ENCODE data around the gene PRXL2B. TPM values are rescaled to one million over a fixed set of nuclear protein-coding genes. Genes with fewer than 3 reads are reported as not detected.
"Not testable (repeated sequence)": the region's sequence is repeated elsewhere in the genome, so short reads cannot be mapped to it uniquely, and the experiment has no call there.

The PRXL2B gene
- total and polyA plus RNA-seq, 7 experiments from 2014 or later: 12.3 to 37.0 (median 26.5) TPM

- no peaks in the 10 kb centered on the region for H3K27me3 Mint-ChIP-seq
- POLR2A ChIA-PET: interaction anchor here (0.5 to 11.7 kb wide), 23 partner anchors 8 to 353 kb away, joined by 3 to 294 read pairs (median 5); partner anchors contain the start of genes FAAP20, HES5, MORN1 and PANK4
- H3K9me3 ChIP-seq (ENCODE audit: control insufficient read depth in 2 of 3, low read length in 3 of 3): no peaks in the 10 kb centered on the region
- peaks cover 18 to 33% of the 10 kb centered on the region in 2 donors for H3K4me1 ChIP-seq (ENCODE audit: control insufficient read depth in 2 of 2, insufficient read depth in 2 of 2, low read length in 2 of 2)
- ATAC-seq: peak; percentile 34
- peak overlapping the region; percentile 88 for H3K4me3 ChIP-seq (ENCODE audit: low read length)
- peak overlapping the region; percentile 85 to 99 (median 97) for H3K27ac Mint-ChIP-seq
- peaks cover 0 to 34% (median 18%) of the 10 kb centered on the region in 7 donors for H3K4me1 Mint-ChIP-seq
- no peaks in the 10 kb centered on the region for H3K27me3 ChIP-seq (ENCODE audit: control insufficient read depth in 2 of 2, insufficient read depth in 2 of 2, low read length in 2 of 2)
- CTCF ChIA-PET: interaction anchor here (0.6 to 3.6 kb wide), 10 partner anchors 8 to 353 kb away, joined by 3 to 32 read pairs (median 10); partner anchors contain the start of genes FAAP20, PANK4, PEX10 and PRXL2B
- no peaks in the 10 kb centered on the region for H3K36me3 ChIP-seq (ENCODE audit: control insufficient read depth in 2 of 3, insufficient read depth in 3 of 3, low read length in 3 of 3)
- H3K36me3 Mint-ChIP-seq: peaks cover 0 to 2% (median 0%) of the 10 kb centered on the region in 5 donors
- intact Hi-C loops (cut with micrococcal nuclease): loop anchor here (1.0 to 5.0 kb wide), 9 partner anchors 8 to 353 kb away; partner anchors contain the start of genes TNFRSF14 (in 2 of the 2) and PANK4 (in 1 of the 2)
- H3K9me3 Mint-ChIP-seq: no peaks in the 10 kb centered on the region
- H3K4me3 Mint-ChIP-seq: peak overlapping the region; percentile 87 to 97 (median 94)
- DNase-seq: peak; percentile 66 to 85 (median 75)
- peak overlapping the region; percentile 97 for H3K27ac ChIP-seq (ENCODE audit: low read depth, low read length)
Measured at GRCh38 chr1:2548068-2548589, 38.4 kb upstream of the PRXL2B start.

DNA sequence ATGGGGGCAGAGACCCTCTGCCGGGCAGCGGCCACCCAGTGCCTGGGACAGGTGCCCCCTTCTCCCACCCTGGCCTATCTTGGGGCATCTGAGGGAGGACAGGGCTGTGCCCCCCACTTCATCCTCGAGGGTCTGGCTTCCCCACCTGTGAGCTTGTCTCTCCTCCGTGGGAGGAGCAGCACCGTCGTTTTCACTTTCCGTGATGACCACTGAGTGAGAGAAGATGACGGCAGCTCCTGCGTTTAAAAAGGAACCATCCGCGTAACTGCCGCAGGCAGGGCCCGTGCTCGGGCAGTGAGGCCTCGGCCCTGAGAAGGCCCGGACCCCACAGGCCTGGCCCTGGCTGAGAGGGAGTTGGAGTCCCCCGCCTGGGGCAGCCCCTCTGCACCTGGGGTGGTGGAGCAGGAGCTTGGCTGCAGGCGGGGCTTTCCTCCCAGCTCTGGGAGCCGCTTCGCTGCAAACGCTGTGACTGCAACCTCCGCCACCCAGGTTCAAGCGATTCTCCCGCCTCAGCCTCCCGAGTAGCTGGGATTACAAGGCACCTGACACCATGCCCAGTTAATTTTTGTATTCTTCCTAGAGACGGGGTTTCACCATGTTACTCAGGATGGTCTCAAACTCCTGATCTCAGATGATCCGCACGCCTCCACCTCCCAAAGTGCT is 37.1 kb upstream of the PRXL2B start:
- H3K9me3 Mint-ChIP-seq; DNase-seq; H3K27me3 ChIP-seq (ENCODE audit: control insufficient read depth in 2 of 2, insufficient read depth in 2 of 2, low read length in 2 of 2); H3K4me3 ChIP-seq (ENCODE audit: low read length); H3K36me3 Mint-ChIP-seq; H3K9me3 ChIP-seq (ENCODE audit: control insufficient read depth in 2 of 3, low read length in 3 of 3); ATAC-seq; H3K36me3 ChIP-seq (ENCODE audit: control insufficient read depth in 2 of 3, insufficient read depth in 3 of 3, low read length in 3 of 3); H3K27me3 Mint-ChIP-seq: not testable (repeated sequence)
- ChIA-PET POLR2A (interaction anchor here (0.7 to 11.7 kb wide), 10 partner anchors 10 to 318 kb away, joined by 3 to 294 read pairs (median 4); partner anchors contain the start of genes HES5, MORN1, PANK4 and PRXL2B), CTCF (interaction anchor here (0.6 to 0.8 kb wide), 3 partner anchors 131 to 1087 kb away, joined by 3 to 6 read pairs (median 3); no protein-coding TSS in a partner anchor)
- intact Hi-C loops (cut with micrococcal nuclease): loop anchor here in 1 of 2 donors (5.0 kb wide), 1 partner anchor 247 kb away; no protein-coding TSS in a partner anchor
- Histone ChIP-seq H3K4me1 (ENCODE audit: control insufficient read depth in 2 of 2, insufficient read depth in 2 of 2, low read length in 2 of 2) (peaks cover 18 to 26% of the 10 kb centered on the region in 2 donors), H3K27ac (ENCODE audit: low read depth, low read length) (peak overlapping the region; percentile 97)
- H3K4me1 Mint-ChIP-seq: peaks cover 0 to 28% (median 23%) of the 10 kb centered on the region in 7 donors
- peak overlapping the region; percentile 85 to 99 (median 97) for H3K27ac Mint-ChIP-seq
- peak overlapping the region in 7 of 10 donors; percentile 29 to 97 (median 90) for H3K4me3 Mint-ChIP-seq

GRCh38 chr1:2550309-2550861 is 36.2 kb upstream of the PRXL2B start:
- H3K36me3 Mint-ChIP-seq; H3K9me3 ChIP-seq (ENCODE audit: control insufficient read depth in 2 of 3, low read length in 3 of 3); ATAC-seq; intact Hi-C loops (cut with micrococcal nuclease); H3K27me3 ChIP-seq (ENCODE audit: control insufficient read depth in 2 of 2, insufficient read depth in 2 of 2, low read length in 2 of 2); H3K36me3 ChIP-seq (ENCODE audit: control insufficient read depth in 2 of 3, insufficient read depth in 3 of 3, low read length in 3 of 3); H3K27me3 Mint-ChIP-seq; DNase-seq; H3K4me3 ChIP-seq (ENCODE audit: low read length); H3K9me3 Mint-ChIP-seq; CTCF ChIA-PET; H3K27ac ChIP-seq (ENCODE audit: low read depth, low read length): not testable (repeated sequence)
- POLR2A ChIA-PET: interaction anchor here (7.3 to 11.7 kb wide), 2 partner anchors 21 to 35 kb away, joined by 98 to 294 read pairs; partner anchors contain the start of genes HES5, PANK4 and PRXL2B
- H3K4me1 ChIP-seq (ENCODE audit: control insufficient read depth in 2 of 2, insufficient read depth in 2 of 2, low read length in 2 of 2): peaks cover 26 to 30% of the 10 kb centered on the region in 2 donors
- peak overlapping the region in 1 of 10 donors; percentile 36 for H3K4me3 Mint-ChIP-seq
- peak overlapping the region in 8 of 9 donors; percentile 71 to 97 (median 90) for H3K27ac Mint-ChIP-seq
- H3K4me1 Mint-ChIP-seq: peaks cover 0 to 31% (median 26%) of the 10 kb centered on the region in 7 donors

GRCh38 chr1:2551544-2551943 is 35.0 kb upstream of the PRXL2B start:
- H3K36me3 Mint-ChIP-seq; H3K4me3 Mint-ChIP-seq; H3K4me3 ChIP-seq (ENCODE audit: low read length); H3K36me3 ChIP-seq (ENCODE audit: control insufficient read depth in 2 of 3, insufficient read depth in 3 of 3, low read length in 3 of 3); CTCF ChIA-PET; ATAC-seq; H3K9me3 Mint-ChIP-seq; H3K27me3 Mint-ChIP-seq; DNase-seq; H3K27me3 ChIP-seq (ENCODE audit: control insufficient read depth in 2 of 2, insufficient read depth in 2 of 2, low read length in 2 of 2); intact Hi-C loops (cut with micrococcal nuclease); H3K9me3 ChIP-seq (ENCODE audit: control insufficient read depth in 2 of 3, low read length in 3 of 3); POLR2A ChIA-PET; H3K27ac ChIP-seq (ENCODE audit: low read depth, low read length): not testable (repeated sequence)
- peaks cover 28 to 30% of the 10 kb centered on the region in 2 donors for H3K4me1 ChIP-seq (ENCODE audit: control insufficient read depth in 2 of 2, insufficient read depth in 2 of 2, low read length in 2 of 2)
- peak overlapping the region in 8 of 9 donors; percentile 48 to 83 (median 70) for H3K27ac Mint-ChIP-seq
- H3K4me1 Mint-ChIP-seq: peaks cover 0 to 40% (median 34%) of the 10 kb centered on the region in 7 donors

DNA sequence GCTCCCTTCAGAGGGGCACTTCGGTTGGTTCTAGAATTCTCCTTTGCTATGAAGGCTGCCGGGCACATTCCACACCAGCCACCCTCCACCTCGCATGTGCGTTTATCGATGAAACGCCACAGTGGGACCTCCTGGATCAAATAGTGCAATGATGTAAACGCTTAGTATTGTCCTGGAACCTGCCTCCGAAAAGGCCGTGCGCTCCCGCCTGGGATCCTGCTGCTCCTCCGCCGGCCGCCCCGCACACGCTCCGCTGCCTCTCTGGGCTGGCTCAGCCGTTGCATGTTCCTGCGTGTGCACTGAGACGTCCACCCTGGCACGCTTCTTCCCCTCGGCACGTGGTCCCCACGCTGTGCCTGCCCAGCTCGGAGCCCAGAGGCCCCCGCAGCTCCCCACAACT is 34.4 kb upstream of the PRXL2B start:
- no peak for ATAC-seq
- Mint-ChIP-seq H3K4me3 (no peak overlapping the region), H3K36me3 (peaks cover 0 to 8% (median 0%) of the 10 kb centered on the region in 5 donors), H3K27me3 (no peaks in the 10 kb centered on the region), H3K4me1 (peaks cover 0 to 41% (median 34%) of the 10 kb centered on the region in 7 donors), H3K9me3 (peaks cover 0 to 1% (median 0%) of the 10 kb centered on the region in 11 donors), H3K27ac (peak overlapping the region in 2 of 9 donors; percentile 65 to 69)
- Histone ChIP-seq H3K36me3 (ENCODE audit: control insufficient read depth in 2 of 3, insufficient read depth in 3 of 3, low read length in 3 of 3) (peaks cover 0 to 8% (median 0%) of the 10 kb centered on the region in 3 experiments), H3K9me3 (ENCODE audit: control insufficient read depth in 2 of 3, low read length in 3 of 3) (no peaks in the 10 kb centered on the region), H3K4me1 (ENCODE audit: control insufficient read depth in 2 of 2, insufficient read depth in 2 of 2, low read length in 2 of 2) (peaks cover 28 to 31% of the 10 kb centered on the region in 2 donors), H3K27ac (ENCODE audit: low read depth, low read length) (no peak overlapping the region), H3K4me3 (ENCODE audit: low read length) (no peak overlapping the region), H3K27me3 (ENCODE audit: control insufficient read depth in 2 of 2, insufficient read depth in 2 of 2, low read length in 2 of 2) (no peaks in the 10 kb centered on the region)
- no peak for DNase-seq
- POLR2A ChIA-PET: no interaction called here
- intact Hi-C loops (cut with micrococcal nuclease): no loop called here
- CTCF ChIA-PET: no interaction called here

DNA sequence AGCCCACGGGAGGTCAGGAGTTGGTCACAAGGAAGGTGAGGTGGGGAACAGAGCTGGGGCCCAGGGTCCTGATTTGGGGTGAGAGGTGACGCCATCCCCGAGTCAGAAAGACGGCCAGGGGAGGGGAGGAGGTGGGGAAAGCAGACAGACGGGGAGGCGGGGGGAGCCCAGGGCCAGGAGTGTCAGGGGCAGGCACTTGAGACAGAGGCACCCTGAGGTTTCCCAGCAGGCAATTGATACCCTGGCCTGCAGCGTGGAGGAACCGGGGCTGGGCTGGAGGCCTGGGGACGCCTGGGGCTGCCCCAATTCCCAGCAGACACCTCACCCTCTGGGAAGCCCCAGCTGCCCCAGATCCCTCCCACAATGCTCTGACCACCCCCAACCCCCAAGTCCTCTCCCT is 33.5 kb upstream of the PRXL2B start:
- peaks cover 0 to 13% (median 0%) of the 10 kb centered on the region in 3 experiments for H3K36me3 ChIP-seq (ENCODE audit: control insufficient read depth in 2 of 3, insufficient read depth in 3 of 3, low read length in 3 of 3)
- H3K27ac ChIP-seq (ENCODE audit: low read depth, low read length); POLR2A ChIA-PET; H3K4me3 ChIP-seq (ENCODE audit: low read length); H3K27me3 Mint-ChIP-seq; intact Hi-C loops (cut with micrococcal nuclease); H3K4me3 Mint-ChIP-seq; H3K27ac Mint-ChIP-seq; H3K9me3 Mint-ChIP-seq; H3K27me3 ChIP-seq (ENCODE audit: control insufficient read depth in 2 of 2, insufficient read depth in 2 of 2, low read length in 2 of 2); H3K9me3 ChIP-seq (ENCODE audit: control insufficient read depth in 2 of 3, low read length in 3 of 3); ATAC-seq; DNase-seq; CTCF ChIA-PET: not testable (repeated sequence)
- H3K36me3 Mint-ChIP-seq: peaks cover 0 to 13% (median 0%) of the 10 kb centered on the region in 5 donors
- H3K4me1 Mint-ChIP-seq: peaks cover 5 to 45% (median 38%) of the 10 kb centered on the region in 7 donors
- peaks cover 31 to 34% of the 10 kb centered on the region in 2 donors for H3K4me1 ChIP-seq (ENCODE audit: control insufficient read depth in 2 of 2, insufficient read depth in 2 of 2, low read length in 2 of 2)

Measured in naive thymus-derived CD4-positive, alpha-beta T cell (primary cell).